Measurements from ENCODE around the gene GNB1L. TPM values are rescaled to one million over a fixed set of nuclear protein-coding genes. Genes with fewer than 3 reads are reported as not detected.

Gene GNB1L
- total and polyA plus RNA-seq, 5 donors from 2014 or later: 8.2 to 29.8 (median 15.2) TPM

GRCh38 chr22:19807914-19808872 is 46.5 kb downstream of the GNB1L start:
- Histone ChIP-seq H3K4me3 (ENCODE audit: low read depth, low read length) (no peak overlapping the region), H3K36me3 (ENCODE audit: control insufficient read depth, insufficient read depth, low read length) (no peaks in the 10 kb centered on the region), H3K27ac (ENCODE audit: insufficient read depth, low read length, poor library complexity, severe bottlenecking) (no peak overlapping the region), H3K9me3 (ENCODE audit: control insufficient read depth in 2 of 2, low read length in 2 of 2) (no peaks in the 10 kb centered on the region), H3K27me3 (ENCODE audit: control insufficient read depth, insufficient read depth, low read length) (no peaks in the 10 kb centered on the region), H3K4me1 (ENCODE audit: control insufficient read depth, insufficient read depth, low read length, poor library complexity, severe bottlenecking) (peaks cover 10% of the 10 kb centered on the region)
- no peaks in the 10 kb centered on the region for H3K9me3 Mint-ChIP-seq
- DNase-seq (no peak), ATAC-seq (ENCODE audit: low read depth in 2 of 2) (no peak)
- H3K36me3 Mint-ChIP-seq: peaks cover 9% of the 10 kb centered on the region
- H3K27ac Mint-ChIP-seq: peak overlapping the region in 2 of 3 donors; percentile 6 to 76
- H3K4me1 Mint-ChIP-seq: peaks cover 0 to 24% (median 0%) of the 10 kb centered on the region in 4 donors
- no peak overlapping the region for H3K4me3 Mint-ChIP-seq
- H3K27me3 Mint-ChIP-seq: no peaks in the 10 kb centered on the region

GRCh38 chr22:19807161-19807913 is 47.3 kb downstream of the GNB1L start:
- no peaks in the 10 kb centered on the region for H3K9me3 ChIP-seq (ENCODE audit: control insufficient read depth in 2 of 2, low read length in 2 of 2)
- Mint-ChIP-seq H3K27me3 (no peaks in the 10 kb centered on the region), H3K27ac (no peak overlapping the region), H3K36me3 (peaks cover 9% of the 10 kb centered on the region), H3K9me3 (no peaks in the 10 kb centered on the region), H3K4me1 (peaks cover 0 to 24% (median 0%) of the 10 kb centered on the region in 4 donors), H3K4me3 (no peak overlapping the region)
- no peak overlapping the region for H3K27ac ChIP-seq (ENCODE audit: insufficient read depth, low read length, poor library complexity, severe bottlenecking)
- H3K4me3 ChIP-seq (ENCODE audit: low read depth, low read length): no peak overlapping the region
- no peaks in the 10 kb centered on the region for H3K36me3 ChIP-seq (ENCODE audit: control insufficient read depth, insufficient read depth, low read length)
- no peaks in the 10 kb centered on the region for H3K27me3 ChIP-seq (ENCODE audit: control insufficient read depth, insufficient read depth, low read length)
- ATAC-seq (ENCODE audit: low read depth in 2 of 2) (no peak), DNase-seq (no peak)
- H3K4me1 ChIP-seq (ENCODE audit: control insufficient read depth, insufficient read depth, low read length, poor library complexity, severe bottlenecking): peaks cover 10% of the 10 kb centered on the region

DNA sequence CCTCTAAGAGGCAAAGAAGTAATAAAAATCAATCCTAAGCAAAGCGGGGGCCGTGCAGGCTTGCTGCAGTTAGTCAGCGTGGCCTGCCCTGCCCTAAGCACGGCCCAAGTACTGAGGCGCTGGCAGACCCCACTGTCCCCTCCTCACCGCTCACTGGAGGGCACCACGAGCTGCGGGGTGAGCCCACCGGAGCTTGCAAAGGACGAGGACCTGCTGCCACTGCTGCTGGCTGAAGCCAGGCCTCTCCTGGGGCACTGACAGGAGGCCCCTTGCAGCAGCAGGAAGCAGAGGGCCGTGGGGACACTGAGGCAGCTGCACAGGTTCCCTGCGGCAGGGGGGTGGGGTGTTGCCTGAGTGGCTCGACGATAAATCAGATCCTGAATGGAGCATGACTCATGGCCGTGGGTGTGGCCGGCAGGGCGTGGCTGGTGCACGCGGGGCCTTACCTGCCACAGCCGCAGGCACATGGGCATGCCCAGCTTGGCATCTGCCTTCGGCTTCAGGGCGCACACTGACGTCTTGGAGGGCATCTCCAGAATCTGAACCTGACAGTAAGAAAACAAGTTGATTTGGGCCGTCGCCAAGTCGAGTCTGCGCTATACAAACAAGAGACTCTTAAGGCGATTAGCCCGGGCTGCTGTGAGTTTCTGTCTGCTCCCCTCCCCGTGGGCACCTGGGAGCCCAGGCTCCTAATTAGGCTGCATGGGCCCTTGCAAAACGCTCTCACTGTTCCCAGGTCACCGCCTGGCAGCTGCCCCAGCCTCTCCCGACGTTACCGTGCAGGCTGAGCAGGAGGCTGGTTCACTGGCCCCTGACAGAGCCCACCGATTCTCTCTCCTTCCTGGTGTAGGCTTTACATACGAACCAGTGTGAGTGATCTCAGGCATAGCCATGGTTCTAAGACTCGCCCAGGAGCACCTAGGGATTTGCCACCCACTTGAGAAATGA is 48.2 kb downstream of the GNB1L start:
- Histone ChIP-seq H3K9me3 (ENCODE audit: control insufficient read depth in 2 of 2, low read length in 2 of 2) (no peaks in the 10 kb centered on the region), H3K4me1 (ENCODE audit: control insufficient read depth, insufficient read depth, low read length, poor library complexity, severe bottlenecking) (peaks cover 10% of the 10 kb centered on the region), H3K36me3 (ENCODE audit: control insufficient read depth, insufficient read depth, low read length) (no peaks in the 10 kb centered on the region), H3K27ac (ENCODE audit: insufficient read depth, low read length, poor library complexity, severe bottlenecking) (no peak overlapping the region), H3K4me3 (ENCODE audit: low read depth, low read length) (no peak overlapping the region), H3K27me3 (ENCODE audit: control insufficient read depth, insufficient read depth, low read length) (no peaks in the 10 kb centered on the region)
- H3K4me3 Mint-ChIP-seq: no peak overlapping the region
- H3K36me3 Mint-ChIP-seq: peaks cover 14% of the 10 kb centered on the region
- DNase-seq (no peak), ATAC-seq (ENCODE audit: low read depth in 2 of 2) (no peak)
- no peak overlapping the region for H3K27ac Mint-ChIP-seq
- no peaks in the 10 kb centered on the region for H3K9me3 Mint-ChIP-seq
- H3K4me1 Mint-ChIP-seq: peaks cover 0 to 24% (median 0%) of the 10 kb centered on the region in 4 donors
- no peaks in the 10 kb centered on the region for H3K27me3 Mint-ChIP-seq

DNA sequence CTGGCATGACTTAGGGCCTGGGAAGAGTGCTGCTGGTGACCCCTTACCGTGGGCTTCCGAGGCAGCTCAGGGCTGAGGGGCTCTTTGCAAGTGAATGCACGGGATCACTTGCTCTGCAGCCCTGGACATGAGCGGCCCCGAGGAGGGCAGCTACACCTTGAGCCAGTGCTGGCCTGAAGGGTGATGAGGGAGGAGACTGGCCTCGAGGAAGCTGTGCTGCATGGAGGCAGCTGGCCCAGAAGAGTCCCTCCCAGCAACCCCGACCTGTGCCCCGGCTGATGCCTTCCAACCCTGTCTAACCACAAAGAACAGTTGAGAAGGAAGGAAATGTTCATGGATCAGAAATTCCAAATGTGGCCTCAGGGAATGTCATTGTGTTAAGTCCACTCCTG is 48.9 kb downstream of the GNB1L start:
- Histone ChIP-seq H3K36me3 (ENCODE audit: control insufficient read depth, insufficient read depth, low read length) (no peaks in the 10 kb centered on the region), H3K9me3 (ENCODE audit: control insufficient read depth in 2 of 2, low read length in 2 of 2) (no peaks in the 10 kb centered on the region), H3K4me1 (ENCODE audit: control insufficient read depth, insufficient read depth, low read length, poor library complexity, severe bottlenecking) (peaks cover 10% of the 10 kb centered on the region), H3K27ac (ENCODE audit: insufficient read depth, low read length, poor library complexity, severe bottlenecking) (no peak overlapping the region), H3K4me3 (ENCODE audit: low read depth, low read length) (no peak overlapping the region), H3K27me3 (ENCODE audit: control insufficient read depth, insufficient read depth, low read length) (no peaks in the 10 kb centered on the region)
- H3K27ac Mint-ChIP-seq: no peak overlapping the region
- no peak for ATAC-seq (ENCODE audit: low read depth in 2 of 2)
- peaks cover 0 to 17% (median 0%) of the 10 kb centered on the region in 4 donors for H3K4me1 Mint-ChIP-seq
- no peak overlapping the region for H3K4me3 Mint-ChIP-seq
- H3K9me3 Mint-ChIP-seq: no peaks in the 10 kb centered on the region
- no peaks in the 10 kb centered on the region for H3K27me3 Mint-ChIP-seq
- peaks cover 14% of the 10 kb centered on the region for H3K36me3 Mint-ChIP-seq
- no peak for DNase-seq

DNA sequence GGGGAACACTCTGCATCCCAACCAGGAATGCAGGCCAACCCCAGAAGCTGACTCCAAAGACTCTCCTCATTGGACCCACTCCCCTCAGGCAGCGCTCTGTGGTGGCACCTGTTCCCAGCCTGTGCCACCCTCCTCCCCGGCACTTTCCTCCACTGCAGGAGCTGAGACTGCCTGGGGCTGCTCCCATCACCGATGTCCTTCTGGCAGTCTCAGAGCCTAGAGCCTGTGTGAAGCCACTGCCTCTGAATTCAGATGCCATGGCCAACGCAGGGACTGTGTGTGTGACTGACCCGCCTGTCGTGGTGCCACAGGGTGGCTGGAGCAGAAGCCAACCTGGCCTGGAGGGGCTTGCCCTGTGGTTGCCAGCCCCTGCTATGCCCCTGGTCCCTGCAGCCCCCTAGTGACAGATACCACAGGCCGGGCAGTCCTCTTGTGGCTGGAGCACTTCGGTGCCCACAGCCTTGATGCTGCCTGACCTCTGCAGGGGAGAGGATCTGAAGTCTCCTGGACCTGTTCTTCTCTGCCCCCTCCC is 50.9 kb downstream of the GNB1L start:
- Mint-ChIP-seq H3K27ac (no peak overlapping the region), H3K4me3 (no peak overlapping the region), H3K9me3 (no peaks in the 10 kb centered on the region), H3K36me3 (peaks cover 14% of the 10 kb centered on the region), H3K4me1 (peaks cover 0 to under 1% (median 0%) of the 10 kb centered on the region in 4 donors), H3K27me3 (no peaks in the 10 kb centered on the region)
- Histone ChIP-seq H3K4me1 (ENCODE audit: control insufficient read depth, insufficient read depth, low read length, poor library complexity, severe bottlenecking) (no peaks in the 10 kb centered on the region), H3K4me3 (ENCODE audit: low read depth, low read length) (no peak overlapping the region), H3K9me3 (ENCODE audit: control insufficient read depth in 2 of 2, low read length in 2 of 2) (no peaks in the 10 kb centered on the region), H3K27ac (ENCODE audit: insufficient read depth, low read length, poor library complexity, severe bottlenecking) (no peak overlapping the region), H3K27me3 (ENCODE audit: control insufficient read depth, insufficient read depth, low read length) (no peaks in the 10 kb centered on the region), H3K36me3 (ENCODE audit: control insufficient read depth, insufficient read depth, low read length) (no peaks in the 10 kb centered on the region)
- no peak for DNase-seq
- ATAC-seq (ENCODE audit: low read depth in 2 of 2): no peak

DNA sequence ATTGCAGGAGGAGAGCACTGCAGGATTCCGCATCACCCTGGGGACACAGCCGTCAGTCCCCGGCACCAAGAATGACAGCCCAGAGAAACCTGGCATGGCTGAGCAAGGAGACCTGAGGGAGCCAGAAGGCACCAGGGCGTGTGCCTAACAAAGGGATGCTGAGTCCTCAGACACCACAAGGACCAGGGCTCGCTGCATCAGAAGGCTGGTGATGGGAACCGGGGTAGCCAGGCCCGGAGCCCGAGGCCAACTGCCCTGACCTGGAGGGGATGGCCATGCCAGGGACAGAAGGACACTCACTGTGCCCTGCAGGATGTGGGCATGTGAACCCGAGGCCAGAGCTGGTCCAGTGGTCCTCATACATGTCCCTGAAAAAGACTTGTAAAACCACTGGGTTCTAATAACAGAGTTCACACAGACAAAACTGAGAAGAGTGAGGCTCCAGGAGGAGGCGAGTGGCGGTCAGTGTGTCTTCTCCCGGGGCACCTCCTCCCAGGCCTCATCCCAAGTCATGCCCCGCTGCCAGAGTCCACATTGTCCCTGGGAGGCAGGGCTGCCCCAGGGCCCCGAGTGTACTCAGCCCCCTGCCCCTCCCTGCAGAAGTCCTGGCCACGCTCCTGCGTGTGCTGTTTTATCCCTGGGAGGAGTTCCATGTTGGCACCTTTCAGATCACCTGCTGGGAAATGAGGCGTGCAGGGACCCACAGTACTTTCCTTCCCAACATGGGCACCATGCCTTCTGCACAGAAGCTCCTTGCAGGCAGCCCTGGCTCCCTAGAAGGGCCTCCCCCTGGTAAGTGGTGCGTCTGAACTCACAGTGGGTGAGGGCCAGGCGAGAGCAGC is 51.6 kb downstream of the GNB1L start:
- ATAC-seq (ENCODE audit: low read depth in 2 of 2) (no peak), DNase-seq (no peak)
- Histone ChIP-seq H3K27ac (ENCODE audit: insufficient read depth, low read length, poor library complexity, severe bottlenecking) (no peak overlapping the region), H3K36me3 (ENCODE audit: control insufficient read depth, insufficient read depth, low read length) (no peaks in the 10 kb centered on the region), H3K27me3 (ENCODE audit: control insufficient read depth, insufficient read depth, low read length) (no peaks in the 10 kb centered on the region), H3K4me3 (ENCODE audit: low read depth, low read length) (no peak overlapping the region), H3K9me3 (ENCODE audit: control insufficient read depth in 2 of 2, low read length in 2 of 2) (no peaks in the 10 kb centered on the region), H3K4me1 (ENCODE audit: control insufficient read depth, insufficient read depth, low read length, poor library complexity, severe bottlenecking) (no peaks in the 10 kb centered on the region)
- H3K4me1 Mint-ChIP-seq: no peaks in the 10 kb centered on the region
- H3K36me3 Mint-ChIP-seq: peaks cover 14% of the 10 kb centered on the region
- no peak overlapping the region for H3K4me3 Mint-ChIP-seq
- no peaks in the 10 kb centered on the region for H3K9me3 Mint-ChIP-seq
- H3K27ac Mint-ChIP-seq: peak overlapping the region in 1 of 3 donors; percentile 20
- H3K27me3 Mint-ChIP-seq: no peaks in the 10 kb centered on the region
